Bone marrow (tissue), 2 donors: Measurements from ENCODE around the gene FBXO41.

Source experiments
- DNase-seq, 2 donors: peaks; one replicate each; lab custom pipeline; 2025; lab: John Stamatoyannopoulos, UW

FBXO41 gene

DNA sequence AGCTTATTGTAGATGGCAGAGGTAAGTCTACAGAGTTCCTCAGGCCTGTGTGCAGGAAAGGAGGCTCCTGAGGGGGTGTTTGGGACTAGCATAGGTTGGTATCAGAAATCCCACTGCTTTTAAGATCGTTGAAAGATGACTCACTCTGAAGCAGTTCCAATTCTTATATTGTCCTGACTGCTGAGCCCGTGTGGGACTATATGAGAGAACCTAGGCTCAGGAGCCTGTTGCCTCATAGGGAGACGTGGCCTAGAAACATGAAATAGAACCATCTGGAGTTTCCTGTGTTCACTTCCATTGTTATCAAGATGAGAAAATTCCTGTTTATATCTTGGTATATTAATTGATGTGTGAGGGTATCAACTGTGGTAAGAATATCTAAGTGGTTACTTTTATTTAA, 44.5 kb downstream of the FBXO41 start:
- DNase-seq = no peak

DNA sequence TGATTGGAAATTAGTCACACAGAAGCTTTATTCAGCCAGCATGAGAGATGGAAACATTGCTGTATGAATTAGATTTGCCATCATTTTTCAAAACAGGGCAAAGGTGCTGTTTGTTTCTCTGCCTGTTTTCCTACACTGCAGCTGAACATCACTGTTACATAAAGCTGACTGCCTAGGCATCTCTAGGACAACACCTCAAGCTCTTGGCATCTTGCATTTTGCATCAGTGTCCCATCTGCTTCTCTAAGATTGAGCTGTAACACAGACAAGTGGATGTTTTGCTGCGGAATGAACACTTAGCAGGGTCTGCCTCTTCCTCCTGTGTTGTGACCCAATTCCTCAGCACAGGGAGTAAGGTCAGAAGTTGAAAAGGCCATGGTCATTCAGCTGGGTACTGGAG, 45.3 kb downstream of the FBXO41 start:
- no peak for DNase-seq

DNA sequence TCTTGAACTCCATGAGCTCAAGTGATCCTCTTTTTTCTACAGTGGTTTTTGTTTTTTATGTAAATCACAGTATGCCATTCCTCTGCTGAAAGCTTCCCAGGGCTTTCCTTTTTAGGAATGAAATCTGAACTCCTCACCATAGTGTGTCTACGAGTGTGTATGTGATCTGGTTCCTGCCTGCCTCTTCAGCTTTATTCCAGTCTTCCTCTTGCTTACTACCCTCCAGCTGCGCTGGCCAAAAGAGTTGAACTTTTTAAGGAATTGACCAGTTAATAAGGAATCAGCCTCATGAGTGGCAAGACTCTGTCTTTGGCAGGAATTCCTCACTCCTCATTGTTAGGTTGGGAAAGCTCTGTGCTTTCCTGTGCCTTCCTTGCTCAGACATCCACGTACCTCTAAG, 46.1 kb downstream of the FBXO41 start:
- DNase-seq = no peak

DNA sequence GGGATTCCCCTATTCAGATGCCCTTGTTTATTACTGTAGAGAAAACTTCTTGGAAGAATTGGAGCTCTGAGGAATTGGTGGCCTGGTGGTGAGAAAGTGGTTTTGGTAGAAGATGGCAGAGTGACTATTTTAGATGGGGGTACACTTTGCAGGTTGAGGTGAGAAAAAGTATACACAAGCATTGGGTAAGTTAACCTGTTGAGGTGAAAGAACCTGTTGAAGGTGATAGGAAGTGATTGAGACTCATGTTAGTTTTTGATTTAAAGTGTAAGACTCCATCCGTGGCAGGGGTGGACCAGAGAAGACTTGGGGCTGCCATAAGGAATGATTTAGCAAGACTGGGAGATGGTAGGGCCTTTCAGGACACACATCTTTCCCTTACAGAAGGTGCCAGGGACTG, 47.1 kb downstream of the FBXO41 start:
- no peak for DNase-seq

DNA sequence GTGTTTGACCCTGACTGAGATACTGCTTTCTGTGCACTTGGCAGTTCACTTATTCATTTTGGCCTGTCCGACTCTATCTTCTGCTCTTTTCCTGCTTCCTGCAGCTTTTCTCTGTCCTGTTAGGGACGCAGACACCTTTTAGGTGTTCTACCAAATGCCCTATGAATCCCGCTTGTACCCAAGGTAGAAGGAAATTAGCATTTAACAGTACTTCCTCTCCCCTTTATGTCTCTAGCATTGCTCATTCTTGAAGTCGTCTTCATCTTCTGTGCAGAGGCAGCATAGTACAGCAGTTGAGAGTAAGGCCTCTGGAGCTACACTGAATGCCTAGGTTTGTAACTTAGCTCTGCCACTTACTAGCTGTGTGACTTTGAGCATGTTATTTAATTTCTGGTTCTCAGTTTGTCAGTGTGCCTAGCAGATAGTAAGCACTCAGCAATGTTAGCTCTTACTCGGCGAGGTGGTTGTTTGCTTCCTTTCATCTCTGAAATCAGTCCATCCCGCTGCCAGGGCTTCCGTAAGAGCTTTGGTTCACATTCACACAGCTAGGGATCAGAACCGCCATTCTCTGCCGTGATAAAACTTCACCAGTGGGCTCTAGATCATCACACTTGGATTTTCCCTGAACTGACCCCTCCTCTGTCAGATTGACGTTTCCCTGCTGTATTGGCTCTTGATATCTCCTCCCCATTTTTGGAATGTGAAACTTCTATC, 48.8 kb downstream of the FBXO41 start:
- no peak for DNase-seq

DNA sequence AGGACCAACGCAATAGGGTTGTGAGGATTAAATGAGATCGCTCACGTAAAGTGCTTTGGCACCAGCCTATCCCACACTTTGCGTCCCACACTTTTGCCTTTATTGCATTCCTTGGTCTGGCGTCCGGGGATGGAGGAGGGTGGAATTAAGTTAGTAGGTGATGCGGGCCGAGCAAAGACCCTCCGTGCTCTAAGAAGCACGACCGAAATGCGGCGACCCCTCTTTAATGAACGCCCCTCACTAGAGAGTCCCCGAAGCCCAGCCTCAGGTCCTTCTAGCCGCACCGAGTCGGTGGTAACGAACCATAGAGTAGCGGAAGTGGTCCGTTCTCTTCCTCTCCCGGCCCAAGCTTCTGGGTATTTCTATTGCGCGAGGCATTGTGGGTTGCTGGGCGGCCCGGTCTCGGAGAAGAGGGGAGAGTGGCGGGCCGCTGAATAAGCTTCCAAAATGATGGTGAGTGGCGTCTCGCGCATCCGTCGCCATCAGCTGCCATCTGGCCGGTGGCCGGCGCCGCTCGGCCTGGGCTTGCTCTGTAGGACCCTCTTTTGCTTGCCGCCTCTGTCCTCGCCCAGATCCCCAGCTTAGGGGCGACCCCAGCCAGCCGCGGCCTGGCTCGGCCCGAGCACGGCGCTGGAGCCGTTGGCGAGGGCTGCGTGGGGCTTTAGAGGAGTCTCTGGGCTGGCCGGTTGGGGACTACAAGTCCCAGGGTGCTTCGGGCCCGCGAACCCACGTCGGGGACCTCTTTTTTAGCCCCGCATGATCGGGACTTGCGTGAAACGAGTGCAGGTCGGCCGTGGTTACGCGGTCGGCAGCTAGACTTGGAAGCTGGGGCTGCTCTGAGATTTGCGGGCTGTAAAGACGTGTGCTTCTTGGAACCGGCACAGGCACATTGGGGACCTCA, 50.1 kb downstream of the FBXO41 start, which contains the start of gene CCT7:
TSS of gene CCT7 (plus strand) at position 377 of the 901 bp plus-strand sequence. CDS start at position 448, 71 bp downstream.
- DNase-seq = peak; percentile 63 to 72

DNA sequence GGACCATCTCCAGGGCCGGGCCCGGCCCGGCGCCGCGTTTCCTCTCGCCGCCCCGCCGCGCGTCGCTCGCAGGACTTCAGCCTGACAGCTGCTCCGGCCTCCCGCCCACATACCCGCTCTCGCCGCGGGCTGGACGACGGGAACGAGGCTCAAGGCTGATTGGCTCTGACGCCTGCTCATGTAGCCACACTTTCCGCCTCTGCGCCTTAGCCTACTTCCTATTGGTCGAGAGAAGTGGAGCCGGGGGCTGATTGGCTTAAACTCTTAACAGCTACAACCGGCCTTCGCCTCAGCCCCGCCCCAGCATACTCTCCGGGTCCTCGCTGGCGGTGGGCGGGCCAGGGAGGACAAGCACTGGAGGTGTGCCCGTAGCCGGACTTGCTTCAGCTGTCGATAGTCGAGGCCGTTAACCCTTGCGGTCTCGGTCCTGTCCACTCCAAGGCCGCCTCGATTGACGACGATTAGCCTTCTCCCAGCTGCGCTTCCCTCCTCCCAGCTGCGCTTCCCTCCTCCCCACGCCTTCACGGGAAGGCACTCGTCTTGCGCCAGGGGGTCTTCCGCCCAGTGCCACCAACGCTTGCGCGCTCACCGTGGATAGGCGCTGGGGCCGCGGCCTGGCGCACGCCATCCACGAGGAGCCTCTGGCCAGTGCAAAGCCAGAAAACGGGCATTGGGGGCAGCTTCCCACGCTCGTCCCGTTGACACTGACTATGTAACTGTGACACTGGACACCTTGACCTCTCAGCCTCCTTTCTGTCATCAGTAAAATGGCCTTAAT, 50.9 kb downstream of the FBXO41 start, which contains the start of gene PRADC1:
TSS of gene PRADC1 (minus strand) at position 86 of the 778 bp plus-strand sequence. CDS start at position 7, 79 bp downstream.
- DNase-seq = peak; percentile 77 to 95

DNA sequence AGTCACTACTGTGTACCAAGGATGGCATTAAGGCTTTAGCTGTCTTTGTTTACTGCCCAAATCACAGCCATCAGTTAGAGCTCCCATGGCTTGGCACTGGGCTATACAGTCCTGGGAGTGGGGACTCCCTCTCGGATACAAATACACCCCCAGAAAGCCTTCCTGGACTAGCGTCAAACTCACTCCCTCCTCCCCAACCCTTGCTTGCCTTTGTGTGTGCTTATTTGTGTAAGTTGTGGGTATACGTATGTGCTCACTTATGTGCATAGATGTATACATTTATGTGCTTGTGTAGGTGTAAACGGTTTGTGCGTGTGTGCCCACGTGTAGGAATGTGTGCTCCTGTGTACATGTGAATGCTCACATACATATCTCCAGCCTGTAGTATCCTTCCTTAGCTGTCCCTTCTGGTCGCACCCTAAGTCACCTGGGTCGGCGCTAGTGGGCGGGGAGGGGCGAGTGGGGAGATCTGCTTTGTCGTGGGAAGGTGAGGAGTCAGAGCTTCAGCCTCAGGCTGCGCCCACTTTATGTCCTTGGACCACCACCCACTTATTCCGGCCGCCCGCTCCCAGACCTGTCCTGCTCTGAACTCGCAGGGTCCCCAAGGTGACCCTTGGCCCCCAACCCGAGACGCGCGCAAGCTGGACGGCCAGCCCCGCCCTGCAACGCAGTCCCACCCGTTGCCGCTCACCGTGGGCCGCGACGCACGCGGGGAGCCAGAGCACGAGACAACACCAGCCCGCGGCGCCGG, 51.7 kb downstream of the FBXO41 start:
- DNase-seq = no peak

DNA sequence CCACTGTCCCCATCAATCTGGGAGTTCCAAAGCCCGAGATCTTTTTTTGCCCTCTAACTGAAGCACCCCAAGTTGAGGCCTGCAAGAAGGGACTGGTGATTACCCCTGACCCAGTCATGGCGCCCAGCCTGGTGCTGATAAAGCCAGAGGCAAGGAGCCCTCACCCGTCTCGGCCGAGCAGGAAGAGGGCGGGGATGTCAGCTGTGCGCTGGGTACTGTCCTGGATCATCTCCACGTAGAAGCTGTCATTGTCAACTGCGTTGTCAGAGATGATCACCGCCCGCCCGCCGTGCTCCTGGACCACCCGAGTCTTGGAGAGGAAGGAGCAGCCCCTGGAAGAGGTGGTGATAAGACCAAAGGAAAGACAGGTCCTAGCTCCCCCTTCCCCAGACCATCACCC, 55.6 kb downstream of the FBXO41 start:
- DNase-seq = no peak

DNA sequence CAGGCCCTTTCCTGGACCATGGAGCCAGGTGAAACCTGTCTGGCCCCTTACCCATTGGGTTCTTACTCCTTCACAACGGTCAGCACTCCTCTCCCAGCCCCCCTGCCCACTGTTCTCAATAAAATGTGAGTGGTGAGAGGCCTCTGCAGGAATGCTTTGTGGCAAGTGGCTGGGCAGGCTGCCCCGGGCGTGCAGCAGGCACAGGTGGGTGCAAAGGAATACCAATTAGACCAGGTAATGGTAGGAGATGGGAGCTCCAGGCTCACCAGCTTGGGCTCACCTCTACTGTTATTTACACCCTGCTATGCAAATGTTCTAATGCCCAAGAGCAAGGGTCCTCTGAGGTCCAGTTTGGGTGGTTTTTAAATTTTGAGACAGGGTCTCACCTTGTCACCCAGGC, 57.2 kb downstream of the FBXO41 start:
- no peak for DNase-seq

DNA sequence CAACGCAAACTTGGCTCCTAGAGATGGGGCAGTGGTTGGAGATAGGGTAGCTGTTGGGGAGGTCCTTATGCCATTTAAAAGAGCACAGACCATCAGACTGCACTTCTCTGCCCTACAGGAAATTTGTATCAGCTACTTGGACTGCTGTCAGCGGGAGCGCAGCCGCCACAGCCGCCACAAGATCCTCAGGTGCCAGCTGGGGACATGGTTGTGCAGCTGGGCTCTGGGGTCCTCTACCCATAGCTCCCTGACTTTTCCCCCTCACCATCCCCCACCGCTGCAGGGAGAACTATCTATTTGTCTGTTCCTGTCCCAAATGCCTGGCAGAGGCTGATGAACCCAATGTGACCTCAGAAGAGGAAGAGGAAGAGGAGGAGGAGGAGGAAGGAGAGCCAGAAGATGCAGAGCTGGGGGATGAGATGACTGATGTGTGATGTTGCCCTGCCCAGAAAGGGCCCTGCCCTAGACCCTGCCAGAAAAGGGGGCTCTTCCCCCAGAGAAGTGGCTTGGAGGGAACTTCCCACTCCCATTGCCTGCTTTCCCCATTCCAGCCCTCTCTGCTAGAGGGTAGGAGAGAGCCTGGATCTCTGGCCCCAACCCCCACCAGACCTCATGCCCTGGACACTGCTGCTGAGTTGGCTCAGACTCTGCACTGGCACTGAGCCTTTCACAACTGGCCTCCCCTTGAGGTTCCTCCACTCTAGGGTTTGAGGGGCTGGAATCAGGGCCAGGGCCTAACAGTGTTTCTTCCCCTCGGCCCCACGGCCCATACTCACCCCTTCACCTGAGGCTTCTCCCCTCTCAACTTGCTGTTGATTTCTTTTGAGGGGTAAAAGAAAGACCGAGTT, 58.5 kb downstream of the FBXO41 start:
- no peak for DNase-seq

DNA sequence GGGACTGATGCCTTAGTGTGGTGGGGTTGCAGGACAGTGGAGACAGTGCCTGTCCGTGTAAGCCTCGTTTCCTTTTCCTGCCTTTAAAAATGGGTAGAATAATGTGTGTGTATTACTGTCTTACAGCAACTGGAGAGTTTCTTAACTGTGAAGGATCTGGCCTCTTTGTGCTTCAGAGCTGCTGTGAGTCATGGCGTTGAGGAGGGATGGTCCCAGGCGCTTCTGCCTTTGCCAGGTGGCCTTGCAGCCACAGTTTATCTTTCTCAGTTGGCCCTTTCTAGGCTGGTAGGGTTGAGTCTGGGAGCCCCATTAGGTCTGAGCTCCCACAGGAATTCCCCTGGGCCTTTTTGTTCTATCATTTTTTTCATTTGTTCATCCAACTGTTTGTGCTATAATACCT, 60.5 kb downstream of the FBXO41 start:
- DNase-seq = no peak

DNA sequence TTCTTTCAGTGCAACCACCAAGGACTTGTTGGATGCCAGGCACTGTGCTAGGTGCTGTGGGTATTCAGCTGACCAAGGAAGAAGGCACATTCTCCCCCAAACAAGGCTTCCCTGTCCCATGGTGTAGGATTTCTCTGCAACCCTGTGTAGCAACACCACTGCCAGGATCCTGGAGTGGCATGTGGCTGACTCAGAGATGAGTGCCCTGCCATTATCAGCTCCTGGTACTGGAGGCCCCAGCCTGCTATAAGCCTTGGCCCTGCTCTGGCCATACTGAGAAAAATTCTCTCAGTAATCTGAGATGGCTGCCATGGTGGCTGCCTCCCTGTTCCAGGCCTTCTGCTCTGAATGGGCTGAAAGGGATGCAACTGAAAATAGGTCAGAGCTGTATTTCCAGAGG, 66.0 kb downstream of the FBXO41 start:
- no peak for DNase-seq

DNA sequence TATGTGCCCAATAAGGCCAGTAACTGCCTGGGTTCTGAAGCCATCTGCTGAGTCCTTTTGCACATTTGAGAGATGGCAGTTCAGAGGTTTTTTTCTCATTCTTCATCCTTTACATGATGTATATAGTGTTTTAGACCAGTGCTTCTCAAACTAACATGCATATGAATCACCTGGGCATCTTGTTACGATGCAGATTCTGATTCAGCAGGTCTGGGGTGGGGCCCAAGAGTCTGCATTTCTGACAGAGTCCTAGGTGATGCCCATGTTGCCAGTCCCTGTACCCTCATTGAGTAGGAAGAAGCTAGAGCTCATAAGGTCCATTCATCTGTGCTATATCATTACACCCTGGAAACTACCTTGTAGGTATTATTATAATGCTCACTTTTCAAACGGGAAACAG, 66.5 kb downstream of the FBXO41 start:
- no peak for DNase-seq

DNA sequence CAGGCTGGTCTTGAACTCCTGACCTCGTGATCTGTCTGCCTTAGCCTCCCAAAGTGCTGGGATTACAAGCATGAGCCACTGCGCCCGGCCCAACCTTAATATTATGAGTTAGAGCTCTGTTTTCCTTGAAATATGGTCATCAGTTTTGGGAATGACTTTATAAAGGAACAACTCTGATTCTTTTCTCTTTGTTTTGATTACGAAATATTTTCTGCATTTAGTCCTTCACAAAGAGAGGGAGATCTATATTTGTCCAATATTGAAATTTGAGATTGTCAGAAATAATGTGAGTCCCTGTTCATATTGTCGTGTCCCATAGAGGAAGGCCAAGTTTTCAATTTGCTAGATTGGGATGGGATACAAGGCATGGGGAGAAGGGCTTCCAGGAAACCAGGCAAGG, 67.1 kb downstream of the FBXO41 start:
- no peak for DNase-seq

DNA sequence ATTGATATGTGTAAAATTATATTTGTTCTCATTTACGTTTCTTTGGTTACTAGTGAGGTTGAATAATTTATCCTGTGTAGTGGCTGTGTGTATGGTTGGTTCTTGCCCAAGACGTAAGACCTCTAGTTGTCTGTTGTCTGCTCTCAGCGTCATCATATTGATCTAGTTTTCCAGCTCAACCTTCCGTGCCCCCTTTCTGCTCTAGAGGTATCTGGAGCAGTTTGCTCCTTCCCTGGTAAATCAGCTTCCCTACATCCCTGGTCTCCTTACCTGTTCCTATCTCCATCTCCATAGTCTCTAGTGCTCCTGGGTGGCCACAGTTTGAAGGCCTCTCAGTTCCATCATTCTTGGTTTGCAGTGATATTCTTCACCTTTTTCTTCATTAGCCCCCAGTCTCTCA, 69.0 kb downstream of the FBXO41 start:
- DNase-seq = no peak

DNA sequence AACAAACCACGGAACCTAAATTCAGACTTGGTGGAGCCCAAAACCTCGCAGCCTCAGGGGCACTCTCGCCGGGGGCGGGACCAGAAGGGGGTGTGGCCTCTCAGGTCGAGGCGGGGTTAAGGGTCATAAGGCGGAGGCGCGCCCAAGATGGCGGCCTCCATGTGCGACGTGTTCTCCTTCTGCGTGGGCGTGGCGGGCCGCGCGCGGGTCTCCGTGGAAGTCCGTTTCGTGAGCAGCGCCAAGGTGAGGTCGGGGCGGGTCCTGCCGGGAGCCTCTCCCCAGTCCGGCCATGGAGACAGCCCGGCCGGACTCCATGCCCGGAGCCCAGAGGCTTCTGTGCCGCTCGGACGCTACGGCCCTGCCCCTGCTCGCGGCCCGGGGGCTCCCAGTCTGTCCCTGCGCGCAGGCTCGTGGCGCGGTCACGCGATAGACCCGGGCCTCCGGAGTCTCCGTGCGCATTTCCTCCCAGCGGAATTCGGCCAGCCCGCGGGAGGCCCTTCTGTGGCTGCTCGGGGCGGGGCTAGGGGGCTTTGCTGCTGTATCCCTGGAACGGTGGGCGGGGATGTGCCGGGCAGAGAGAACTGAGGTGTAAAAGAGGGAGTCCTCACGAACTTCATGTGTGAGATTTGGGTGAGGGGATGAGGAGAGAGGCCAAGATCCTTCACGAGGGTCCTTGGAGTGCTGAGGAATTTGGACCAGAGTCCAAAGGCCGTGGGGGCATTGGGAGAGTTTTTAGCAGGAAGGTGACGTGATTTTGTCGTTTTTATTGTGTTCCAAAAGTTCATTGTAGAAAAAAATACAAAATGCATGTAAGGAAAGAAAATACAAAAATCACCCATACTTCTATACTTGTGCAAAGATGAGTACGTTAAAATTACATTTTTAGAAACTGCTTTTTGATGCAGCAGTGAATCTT, 69.9 kb downstream of the FBXO41 start, which contains the start of gene SMYD5:
TSS of gene SMYD5 (plus strand) at position 126 of the 916 bp plus-strand sequence. CDS start at position 148, 22 bp downstream.
- peak; percentile 59 to 68 for DNase-seq

DNA sequence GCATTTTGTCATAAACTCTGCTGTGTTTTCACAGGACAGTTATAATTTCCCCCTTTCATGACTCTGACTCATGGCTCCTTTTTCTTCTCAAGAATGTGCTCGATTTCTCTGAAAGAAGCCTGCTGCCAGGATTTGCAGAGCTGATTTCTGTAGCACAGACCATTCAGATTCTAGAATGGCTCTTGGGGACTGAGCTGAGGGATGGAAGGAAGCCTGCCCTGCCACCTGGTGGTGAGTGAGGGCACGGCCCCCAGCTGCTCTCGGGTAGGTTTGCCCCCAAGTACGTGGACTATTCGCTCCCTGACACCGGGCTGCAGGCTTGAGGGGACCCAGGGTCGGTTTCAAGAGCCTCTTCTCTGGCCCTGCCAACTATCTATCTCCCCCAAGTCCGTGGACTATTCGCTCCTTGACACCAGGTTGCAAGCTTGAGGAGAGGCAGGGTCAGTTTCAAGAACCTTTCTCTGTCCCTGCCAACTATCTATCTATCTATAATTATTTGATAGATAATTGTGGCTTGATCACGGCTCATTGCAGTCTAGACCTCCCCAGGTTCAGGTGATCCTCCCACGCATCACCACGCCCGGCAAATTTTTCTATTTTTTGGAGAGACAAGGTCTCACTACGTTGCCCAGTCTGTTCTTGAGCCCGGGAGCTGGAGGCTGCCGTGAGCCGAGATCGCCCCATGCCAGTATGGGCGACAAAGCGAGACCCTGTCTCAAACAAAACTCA, 71.7 kb downstream of the FBXO41 start:
- DNase-seq = peak; percentile 30 to 67

DNA sequence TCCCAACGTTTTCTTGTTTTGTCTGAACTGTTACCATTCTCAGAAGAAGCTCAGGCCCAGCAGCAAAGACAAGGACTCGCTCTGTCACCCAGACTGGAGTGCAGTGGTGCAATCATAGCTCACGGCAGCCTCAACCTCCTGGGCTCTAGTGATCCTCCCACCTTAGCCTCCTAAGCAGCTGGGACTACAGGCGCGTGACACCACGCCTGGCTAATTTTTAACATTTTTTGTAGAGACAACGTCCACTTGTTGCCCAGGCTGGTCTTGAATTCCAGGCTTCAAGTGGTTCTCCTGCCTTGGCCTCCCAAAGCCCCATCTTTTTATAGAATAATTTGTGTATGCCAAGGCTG, 72.2 kb downstream of the FBXO41 start:
- DNase-seq = no peak
